Endothelial cell of umbilical vein (primary cell): Measurements from ENCODE around the gene TAF3. TPM values are rescaled to one million over a fixed set of nuclear protein-coding genes. Genes with fewer than 3 reads are reported as not detected.

Experiments used
- BruUV-seq: library from RNA; stranded (reverse); fragments of 400-500 nt; replicated peaks from 2 replicates; lab custom pipeline; 2021; lab: Mats Ljungman, UMichigan
- CTCF ChIA-PET: fragments of 300-600, 350-600 bp; sonication (Branson Sonifier 250); formaldehyde crosslinking; loops from one replicate; lab custom pipeline; 2021; ENCODE audit warnings: antibody characterized with exemption, inconsistent platforms; lab: Charles Lee
- POLR2A ChIA-PET: fragments of 300-600, 350-600 bp; sonication (Branson Sonifier 250); formaldehyde crosslinking; loops from one replicate; lab custom pipeline; 2021; ENCODE audit warnings: antibody characterized with exemption, inconsistent platforms; lab: Charles Lee
- DNase-seq: peaks from one replicate; pipeline ENCODE4 v3.0.0-alpha.2; 2011; ENCODE audit warnings: low read depth, low spot score
- FAIRE-seq: peaks from 2 replicates; lab custom pipeline; 2011; peaks lifted over from hg19 to GRCh38; lab: Jason Lieb, UNC
- H2AFZ ChIP-seq: 2 replicates; pipeline ENCODE4 v1.6.0; 2012; ENCODE audit warnings: low read depth, low read length, control low read depth, inconsistent platforms
- H3K27ac ChIP-seq: 2 replicates; pipeline ENCODE4 v1.5.1; 2011; ENCODE audit warnings: low read depth, mild to moderate bottlenecking, control low read depth, low read length, moderate library complexity; ENCODE audit not compliant: insufficient read depth
- H3K27me3 ChIP-seq, 2 experiments: 2 replicates each; pipeline versions ENCODE4 v1.6.0 to v1.6.1; 2011; ENCODE audit warnings: low read length in 2 of 2, mixed read lengths in 1 of 2; ENCODE audit not compliant: control insufficient read depth in 2 of 2, insufficient read depth in 2 of 2
- H3K36me3 ChIP-seq, 2 experiments: 2 replicates in 1 of 2; 3 replicates in 1 of 2; pipeline ENCODE4 v1.5.1; 2011; ENCODE audit warnings: low read length in 2 of 2, mild to moderate bottlenecking in 1 of 2, moderate library complexity in 1 of 2; ENCODE audit not compliant: control insufficient read depth in 2 of 2, insufficient read depth in 2 of 2; ENCODE audit errors: extremely low read depth in 1 of 2
- H3K4me1 ChIP-seq: 3 replicates; pipeline ENCODE4 v1.5.1; 2011; ENCODE audit warnings: mild to moderate bottlenecking, low read length; ENCODE audit not compliant: control insufficient read depth, insufficient read depth; ENCODE audit errors: extremely low read depth
- H3K4me2 ChIP-seq: 2 replicates; pipeline ENCODE4 v1.6.1; 2011; ENCODE audit warnings: low read length, control low read depth, mixed read lengths; ENCODE audit not compliant: insufficient read depth
- H3K4me3 ChIP-seq, 3 experiments: fragments of 200-600 bp in 1 of 3; sonication (generic), shearing (Covaris generic) in 1 of 3; replicated peaks in 1 of 3; 2 replicates each; pipeline ENCODE4 v1.5.1; 2011 to 2016; ENCODE audit warnings: control low read depth in 3 of 3, low read length in 3 of 3, mild to moderate bottlenecking in 2 of 3, inconsistent platforms in 1 of 3, low read depth in 1 of 3, moderate library complexity in 1 of 3; ENCODE audit not compliant: insufficient read depth in 1 of 3
- H3K79me2 ChIP-seq: 2 replicates; pipeline ENCODE4 v1.6.0; 2012; ENCODE audit warnings: low read length, inconsistent platforms; ENCODE audit not compliant: control insufficient read depth, insufficient read depth
- H3K9ac ChIP-seq: replicated peaks from 2 replicates; pipeline ENCODE3; 2011; ENCODE audit warnings: low read length, control low read depth; ENCODE audit not compliant: insufficient read depth; ENCODE audit errors: extremely low read depth
- H3K9me1 ChIP-seq: replicated peaks from 3 replicates; pipeline ENCODE4 v1.6.0; 2011; ENCODE audit warnings: mild to moderate bottlenecking, low read length; ENCODE audit not compliant: control insufficient read depth, insufficient read depth; ENCODE audit errors: extremely low read depth
- H3K9me3 ChIP-seq: replicated peaks from 2 replicates; pipeline ENCODE4 v1.5.1; 2012; ENCODE audit warnings: low read length, inconsistent platforms; ENCODE audit not compliant: control insufficient read depth, insufficient read depth
- H4K20me1 ChIP-seq: replicated peaks from 2 replicates; pipeline ENCODE3; 2011; ENCODE audit warnings: mild to moderate bottlenecking, low read length; ENCODE audit not compliant: control insufficient read depth, insufficient read depth; ENCODE audit errors: extremely low read depth
- CTCF ChIP-seq, 2 donors: IDR thresholded peaks; 1 replicate in 1 of 2; 2 replicates in 1 of 2; pipeline ENCODE4 v1.5.1; 2011; ENCODE audit warnings: low read length in 2 of 2, mild to moderate bottlenecking in 2 of 2, moderate library complexity in 2 of 2, control low read depth in 1 of 2, inconsistent platforms in 1 of 2, low read depth in 1 of 2; ENCODE audit not compliant: insufficient read depth in 1 of 2; ENCODE audit errors: extremely low read depth in 1 of 2
- EZH2 ChIP-seq: IDR thresholded peaks from 2 replicates; pipeline ENCODE4 v1.6.1; 2012; ENCODE audit warnings: borderline replicate concordance, low read depth, mild to moderate bottlenecking, moderate library complexity, low read length, inconsistent platforms; ENCODE audit not compliant: severe bottlenecking
- FOS ChIP-seq: IDR thresholded peaks from 2 replicates; pipeline ENCODE4 v1.6.1; 2011; ENCODE audit warnings: mild to moderate bottlenecking, low read length, moderate library complexity, borderline replicate concordance; ENCODE audit not compliant: insufficient read depth
- GATA2 ChIP-seq: IDR thresholded peaks from 2 replicates; pipeline ENCODE4 v1.7.0; 2011; ENCODE audit warnings: low read depth, mild to moderate bottlenecking, moderate library complexity, mixed read lengths, low read length; ENCODE audit not compliant: insufficient read length, insufficient read depth
- JUN ChIP-seq: IDR thresholded peaks from 2 replicates; pipeline ENCODE4 v1.6.1; 2011; ENCODE audit warnings: borderline replicate concordance, low read depth; ENCODE audit not compliant: insufficient read length, insufficient read depth
- MAX ChIP-seq: IDR thresholded peaks from 2 replicates; pipeline ENCODE4 v1.6.1; 2011; ENCODE audit not compliant: insufficient read depth, insufficient read length
- MYC ChIP-seq: IDR thresholded peaks from one replicate; pipeline ENCODE4 v1.6.1; 2011; ENCODE audit warnings: mild to moderate bottlenecking, low read depth, low read length
- POLR2A ChIP-seq: IDR thresholded peaks from 2 replicates; pipeline ENCODE4 v1.6.1; 2012; ENCODE audit warnings: low read depth, mild to moderate bottlenecking, control low read depth, low read length
- POLR2AphosphoS5 ChIP-seq: IDR thresholded peaks from 2 replicates; pipeline ENCODE4 v1.6.1; 2012; ENCODE audit warnings: low read depth, mild to moderate bottlenecking, control low read depth, low read length, moderate library complexity; ENCODE audit not compliant: insufficient read depth
- dilution Hi-C: fragments of 300-500 bp; cut with MboI; formaldehyde crosslinking; loops from one replicate; pipeline ENCODE4 v1.15.0; 2019; ENCODE audit warnings: low sequenced_read_pairs; ENCODE audit not compliant: extremely low pct_ligation_motif_present
- intact Hi-C: fragments of 100-400 bp; cut with micrococcal nuclease; formaldehyde crosslinking; loops from one replicate; pipeline ENCODE4 v1.10.0; 2022
- polyA plus RNA-seq, 4 experiments: library from polyadenylated mRNA; depleted of rRNA in 3 of 4; stranded (reverse) in 3 of 4; unstranded in 1 of 4; fragments of >200 nt; gene quantifications; 2 replicates each; pipeline versions ENCODE4 v1.2.1 to v1.2.3, GENCODE V29; 2011 to 2012; ENCODE audit warnings: missing spikeins in 1 of 4
- total RNA-seq: library from RNA; stranded (reverse); gene quantifications from 2 replicates; pipeline ENCODE4 v1.2.3, GENCODE V29; 2021

Gene TAF3
- total and polyA plus RNA-seq, 2 donors (not counting 3 experiments of a cell fraction or from before 2014, with no cell fraction given): 2.4 to 10.5 TPM

GRCh38 chr10:8013619-8014018 is 195.3 kb downstream of the TAF3 start:
- H2AFZ ChIP-seq: no peak overlapping the region
- H3K4me3 ChIP-seq: no peak overlapping the region
- DNase-seq: no peak
- intact Hi-C loops: no loop called here
- CTCF ChIA-PET: interaction anchor here (1.2 kb wide), 1 partner anchor 42 kb away, joined by 5 read pairs; no protein-coding TSS in a partner anchor
- no peaks in the 10 kb centered on the region for H3K9me1 ChIP-seq
- H3K4me1 ChIP-seq: peaks cover 5% of the 10 kb centered on the region
- H3K36me3 ChIP-seq: peaks cover 0 to 4% of the 10 kb centered on the region in 2 experiments
- no peak for TF ChIP-seq GATA2
- TF ChIP-seq EZH2: no peak
- no peak for TF ChIP-seq JUN
- no peak for TF ChIP-seq CTCF (IDR thresholded peaks at IDR 0.05; ENCODE audit: extremely low read depth in 1 of 2, insufficient read depth in 1 of 2, low read depth in 1 of 2, low read length in 2 of 2)
- TF ChIP-seq POLR2A: no peak
- TF ChIP-seq MAX: no peak
- TF ChIP-seq MYC: no peak
- no peak for TF ChIP-seq POLR2AphosphoS5
- TF ChIP-seq FOS: no peak
- FAIRE-seq: no peak
- H3K79me2 ChIP-seq: no peaks in the 10 kb centered on the region
- no TSS peak for BruUV-seq
- H3K9ac ChIP-seq: no peak overlapping the region
- no peaks in the 10 kb centered on the region for H4K20me1 ChIP-seq
- no peaks in the 10 kb centered on the region for H3K9me3 ChIP-seq
- H3K4me2 ChIP-seq: no peak overlapping the region
- dilution Hi-C loops: no loop called here
- H3K27ac ChIP-seq: no peak overlapping the region
- POLR2A ChIA-PET: no interaction called here
- H3K27me3 ChIP-seq: no peaks in the 10 kb centered on the region
